SK-N-SH (cell line): ENCODE data around the gene LSG1.

Source experiments
- CTCF ChIP-seq: fragments of 200-600 bp; sonication (generic); IDR thresholded peaks from 2 replicates; pipeline ENCODE4 v1.6.1; 2017; ENCODE audit warnings: antibody characterized with exemption, mild to moderate bottlenecking, moderate library complexity
- ELF1 ChIP-seq: IDR thresholded peaks from 2 replicates; pipeline ENCODE4 v1.4.0; 2012
- EZH2phosphoT487 ChIP-seq: fragments of 200-600 bp; sonication (generic); IDR thresholded peaks from 2 replicates; pipeline ENCODE4 v1.6.1; 2017; ENCODE audit warnings: low read depth, mixed run types, mild to moderate bottlenecking, antibody characterized with exemption, moderate library complexity, borderline replicate concordance
- FOXM1 ChIP-seq: IDR thresholded peaks from 2 replicates; pipeline ENCODE4 v1.4.0; 2012; ENCODE audit warnings: low read depth, mild to moderate bottlenecking
- MXI1 ChIP-seq: IDR thresholded peaks from 2 replicates; pipeline ENCODE4 v1.6.1; 2012; ENCODE audit warnings: mild to moderate bottlenecking, low read depth, low read length, improper control_type of control experiment
- POLR2AphosphoS5 ChIP-seq: IDR thresholded peaks from 2 replicates; pipeline ENCODE4 v1.6.1; 2012; ENCODE audit warnings: low read depth, low read length
- RAD21 ChIP-seq: IDR thresholded peaks from 2 replicates; pipeline ENCODE4 v1.6.1; 2012; ENCODE audit warnings: mild to moderate bottlenecking, low read length
- USF2 ChIP-seq: fragments of 150-350 bp; IDR thresholded peaks from 2 replicates; pipeline ENCODE4 v1.6.1; 2017; ENCODE audit warnings: antibody characterized with exemption, low read length, low read depth, borderline replicate concordance
- YY1 ChIP-seq: IDR thresholded peaks from 2 replicates; pipeline ENCODE4 v1.4.0; 2012; ENCODE audit warnings: low read depth, mild to moderate bottlenecking
- TF ChIP-seq, protein P1 (sequence below): IDR thresholded peaks from 2 replicates; pipeline ENCODE4 v1.4.0; 2012; ENCODE audit warnings: low read depth, borderline replicate concordance
- TF ChIP-seq, protein P2 (sequence below): IDR thresholded peaks from 2 replicates; pipeline ENCODE4 v1.6.1; 2012; ENCODE audit warnings: mild to moderate bottlenecking, low read depth, low read length, moderate library complexity

DNA sequence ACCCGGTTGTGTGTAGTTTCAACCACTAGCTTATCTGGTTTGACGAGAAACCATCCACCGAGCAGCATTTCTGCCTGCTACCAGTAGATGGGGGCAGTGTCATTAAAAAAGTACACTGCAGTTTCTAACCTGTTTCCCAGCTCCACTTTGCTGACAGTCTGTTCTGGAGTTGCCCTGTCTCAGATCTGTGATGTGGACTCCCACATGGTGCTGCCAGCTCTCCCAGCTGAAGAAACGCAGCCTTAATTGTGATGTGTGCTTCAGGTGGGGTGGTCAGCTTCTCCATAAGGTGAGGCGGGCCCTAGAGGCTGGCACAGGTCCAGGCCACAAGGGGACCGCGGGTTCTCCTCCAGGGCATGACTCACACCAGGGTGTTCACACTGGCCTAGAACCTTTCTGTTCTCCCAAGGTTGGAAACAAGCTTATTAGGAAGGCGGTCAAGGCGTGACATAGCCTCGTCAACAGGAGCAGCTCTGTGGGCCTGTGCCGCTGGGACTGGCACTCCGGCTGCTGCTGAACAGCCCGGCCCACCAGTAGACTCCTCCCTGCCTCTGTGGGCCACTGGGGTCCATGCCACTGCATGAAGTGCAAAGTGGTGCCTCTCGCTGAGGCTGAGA lies 10.8 kb upstream of the LSG1 start:
- TF ChIP-seq RAD21 = peak; percentile 100
- no peak for TF ChIP-seq POLR2AphosphoS5
- no peak for TF ChIP-seq YY1
- no peak for TF ChIP-seq ELF1
- peak; percentile 88 for TF ChIP-seq MXI1
- TF ChIP-seq, protein P1, sequence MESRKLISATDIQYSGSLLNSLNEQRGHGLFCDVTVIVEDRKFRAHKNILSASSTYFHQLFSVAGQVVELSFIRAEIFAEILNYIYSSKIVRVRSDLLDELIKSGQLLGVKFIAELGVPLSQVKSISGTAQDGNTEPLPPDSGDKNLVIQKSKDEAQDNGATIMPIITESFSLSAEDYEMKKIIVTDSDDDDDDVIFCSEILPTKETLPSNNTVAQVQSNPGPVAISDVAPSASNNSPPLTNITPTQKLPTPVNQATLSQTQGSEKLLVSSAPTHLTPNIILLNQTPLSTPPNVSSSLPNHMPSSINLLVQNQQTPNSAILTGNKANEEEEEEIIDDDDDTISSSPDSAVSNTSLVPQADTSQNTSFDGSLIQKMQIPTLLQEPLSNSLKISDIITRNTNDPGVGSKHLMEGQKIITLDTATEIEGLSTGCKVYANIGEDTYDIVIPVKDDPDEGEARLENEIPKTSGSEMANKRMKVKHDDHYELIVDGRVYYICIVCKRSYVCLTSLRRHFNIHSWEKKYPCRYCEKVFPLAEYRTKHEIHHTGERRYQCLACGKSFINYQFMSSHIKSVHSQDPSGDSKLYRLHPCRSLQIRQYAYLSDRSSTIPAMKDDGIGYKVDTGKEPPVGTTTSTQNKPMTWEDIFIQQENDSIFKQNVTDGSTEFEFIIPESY = no peak
- TF ChIP-seq EZH2phosphoT487 = no peak
- no peak for TF ChIP-seq USF2
- peak; percentile 93 for TF ChIP-seq CTCF
- TF ChIP-seq, protein P2, sequence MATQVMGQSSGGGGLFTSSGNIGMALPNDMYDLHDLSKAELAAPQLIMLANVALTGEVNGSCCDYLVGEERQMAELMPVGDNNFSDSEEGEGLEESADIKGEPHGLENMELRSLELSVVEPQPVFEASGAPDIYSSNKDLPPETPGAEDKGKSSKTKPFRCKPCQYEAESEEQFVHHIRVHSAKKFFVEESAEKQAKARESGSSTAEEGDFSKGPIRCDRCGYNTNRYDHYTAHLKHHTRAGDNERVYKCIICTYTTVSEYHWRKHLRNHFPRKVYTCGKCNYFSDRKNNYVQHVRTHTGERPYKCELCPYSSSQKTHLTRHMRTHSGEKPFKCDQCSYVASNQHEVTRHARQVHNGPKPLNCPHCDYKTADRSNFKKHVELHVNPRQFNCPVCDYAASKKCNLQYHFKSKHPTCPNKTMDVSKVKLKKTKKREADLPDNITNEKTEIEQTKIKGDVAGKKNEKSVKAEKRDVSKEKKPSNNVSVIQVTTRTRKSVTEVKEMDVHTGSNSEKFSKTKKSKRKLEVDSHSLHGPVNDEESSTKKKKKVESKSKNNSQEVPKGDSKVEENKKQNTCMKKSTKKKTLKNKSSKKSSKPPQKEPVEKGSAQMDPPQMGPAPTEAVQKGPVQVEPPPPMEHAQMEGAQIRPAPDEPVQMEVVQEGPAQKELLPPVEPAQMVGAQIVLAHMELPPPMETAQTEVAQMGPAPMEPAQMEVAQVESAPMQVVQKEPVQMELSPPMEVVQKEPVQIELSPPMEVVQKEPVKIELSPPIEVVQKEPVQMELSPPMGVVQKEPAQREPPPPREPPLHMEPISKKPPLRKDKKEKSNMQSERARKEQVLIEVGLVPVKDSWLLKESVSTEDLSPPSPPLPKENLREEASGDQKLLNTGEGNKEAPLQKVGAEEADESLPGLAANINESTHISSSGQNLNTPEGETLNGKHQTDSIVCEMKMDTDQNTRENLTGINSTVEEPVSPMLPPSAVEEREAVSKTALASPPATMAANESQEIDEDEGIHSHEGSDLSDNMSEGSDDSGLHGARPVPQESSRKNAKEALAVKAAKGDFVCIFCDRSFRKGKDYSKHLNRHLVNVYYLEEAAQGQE = no peak
- TF ChIP-seq FOXM1 = no peak
